LoVo (cell line): Measurements from ENCODE around the gene ANO6.
"Not testable (repeated sequence)": the region's sequence is repeated elsewhere in the genome, so short reads cannot be mapped to it uniquely, and the experiment has no call there.

Source experiments
- DNase-seq: peaks from one replicate; pipeline ENCODE4 v3.0.0-alpha.2; 2016; ENCODE audit warnings: low spot score

Gene ANO6

DNA sequence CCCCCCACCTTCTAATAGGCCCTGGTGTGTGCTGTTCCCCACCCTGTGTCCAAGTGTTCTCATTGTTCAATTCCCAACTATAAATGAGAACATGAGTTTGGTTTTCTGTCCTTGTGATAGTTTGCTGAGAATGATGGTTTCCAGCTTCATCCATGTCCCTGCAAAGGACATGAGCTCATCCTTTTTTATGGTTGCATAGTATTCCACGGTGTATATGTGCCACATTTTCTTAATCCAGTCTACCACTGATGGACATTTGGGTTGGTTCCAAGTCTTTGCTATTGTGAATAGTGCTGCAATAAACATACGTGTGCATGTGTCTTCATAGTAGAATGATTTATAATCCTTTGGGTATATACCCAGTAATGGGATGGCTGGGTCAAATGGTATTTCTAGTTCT lies 20.5 kb downstream of the ANO6 start:
- not testable (repeated sequence) for DNase-seq

DNA sequence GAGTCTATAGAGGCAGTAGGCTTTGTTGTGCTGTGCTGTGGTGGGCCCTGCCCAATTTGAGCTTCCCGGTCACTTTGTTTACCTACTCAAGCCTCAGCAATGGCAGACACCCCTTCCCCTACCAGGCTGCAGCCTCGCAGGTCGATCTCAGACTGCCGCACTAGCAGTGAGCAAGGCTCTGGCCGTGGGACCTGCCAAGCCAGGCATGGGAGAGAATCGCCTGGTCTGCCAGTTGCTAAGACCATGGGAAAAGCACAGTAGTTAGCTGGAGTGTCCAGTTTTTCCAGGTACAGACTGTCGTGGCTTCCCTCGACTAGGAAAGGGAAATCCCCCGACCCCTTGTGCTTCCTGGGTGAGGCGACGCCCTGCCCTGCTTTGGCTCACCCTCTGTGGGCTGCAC lies 26.3 kb downstream of the ANO6 start:
- no peak for DNase-seq

DNA sequence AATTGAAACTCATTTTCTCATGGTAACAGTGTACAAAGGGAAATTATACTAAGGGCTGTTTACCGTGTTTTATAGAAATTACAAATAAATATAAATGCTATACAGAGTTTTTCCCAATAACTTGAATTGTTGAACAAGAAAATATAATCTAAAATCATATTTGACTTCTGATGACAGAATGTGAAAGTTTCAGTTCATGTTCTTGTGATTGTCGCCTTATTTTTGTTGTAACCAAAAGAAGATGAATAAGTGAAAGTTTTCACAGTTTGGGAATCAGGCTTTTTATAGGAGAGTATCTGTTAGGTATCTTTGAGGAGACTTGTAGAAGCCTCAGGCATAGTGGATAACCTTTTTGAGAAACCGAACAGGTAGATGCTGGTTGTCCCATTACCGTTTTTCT lies 28.1 kb downstream of the ANO6 start:
- no peak for DNase-seq

DNA sequence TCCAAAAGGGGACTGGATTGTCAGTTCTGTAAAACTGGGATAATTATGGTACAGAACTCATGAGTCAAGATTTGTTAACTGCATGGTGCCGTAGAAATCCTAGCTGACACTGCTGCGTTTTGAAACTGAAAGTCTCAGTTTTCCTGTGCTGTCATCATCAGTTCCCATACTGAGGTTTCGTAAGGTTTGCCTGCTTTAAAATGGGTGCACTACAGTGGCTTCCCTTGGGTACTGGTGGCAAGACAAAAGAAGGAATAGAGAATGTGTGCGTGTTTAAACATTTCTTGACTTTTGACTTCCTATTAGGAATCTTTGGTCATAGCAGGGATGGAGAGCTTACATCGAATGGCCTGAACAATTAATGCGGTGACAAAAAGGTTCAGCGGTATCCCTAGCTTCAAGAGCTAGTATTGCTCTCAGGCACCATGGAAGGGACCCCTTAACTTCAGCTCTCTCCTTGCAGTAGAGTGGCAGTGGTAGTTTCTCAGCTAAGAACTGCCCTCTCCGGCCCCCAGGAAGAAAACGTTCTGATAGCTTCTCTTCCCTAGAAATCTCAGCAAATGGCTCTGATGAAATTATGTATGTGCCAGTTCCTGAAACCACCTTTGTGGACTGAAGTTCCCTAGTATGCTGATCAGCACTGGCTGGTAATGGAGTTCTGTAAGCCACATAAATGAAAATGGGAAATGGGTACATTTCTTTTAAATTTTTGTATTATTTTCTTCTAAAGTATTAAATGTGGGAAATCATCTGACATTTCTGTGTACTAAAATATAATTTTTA lies 28.9 kb downstream of the ANO6 start:
- DNase-seq, result no peak

DNA sequence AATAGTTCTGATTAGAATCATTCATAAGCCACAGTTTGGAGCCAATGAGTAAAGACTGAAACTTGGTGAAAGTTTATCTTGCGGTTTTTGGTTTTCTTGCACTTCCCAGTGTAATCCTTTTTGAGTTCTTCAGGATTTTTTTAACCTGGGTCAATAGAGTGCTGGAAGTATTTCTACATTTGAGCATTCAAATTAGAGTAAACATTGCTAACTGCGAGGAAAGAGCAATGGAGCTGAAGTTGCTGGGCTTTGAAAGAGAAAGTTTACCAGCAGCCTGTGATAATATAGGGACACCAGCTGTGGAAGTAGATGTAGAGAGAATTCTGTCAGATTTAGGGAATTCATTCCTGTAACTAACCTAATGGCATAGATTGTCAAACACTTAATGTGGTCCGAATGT lies 30.3 kb downstream of the ANO6 start:
- DNase-seq, result no peak

DNA sequence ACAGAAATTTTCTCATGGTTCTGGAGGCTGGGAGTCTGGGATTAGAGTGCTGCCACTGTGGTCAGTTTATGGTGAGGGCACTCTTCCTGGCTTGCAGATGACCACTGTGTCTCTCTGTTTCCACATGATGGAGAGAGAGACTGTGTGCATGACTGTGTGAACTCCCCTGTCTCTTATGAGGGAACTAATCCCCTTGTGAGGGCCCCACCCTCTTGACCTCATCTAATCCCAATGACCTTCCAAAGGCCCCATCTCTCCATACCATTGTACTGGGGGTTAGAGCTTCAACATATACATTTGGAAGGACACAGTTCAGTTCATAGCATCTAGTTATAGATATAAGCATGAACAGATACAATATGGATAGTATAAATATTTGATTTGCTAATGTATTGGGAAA lies 31.7 kb downstream of the ANO6 start:
- no peak for DNase-seq

DNA sequence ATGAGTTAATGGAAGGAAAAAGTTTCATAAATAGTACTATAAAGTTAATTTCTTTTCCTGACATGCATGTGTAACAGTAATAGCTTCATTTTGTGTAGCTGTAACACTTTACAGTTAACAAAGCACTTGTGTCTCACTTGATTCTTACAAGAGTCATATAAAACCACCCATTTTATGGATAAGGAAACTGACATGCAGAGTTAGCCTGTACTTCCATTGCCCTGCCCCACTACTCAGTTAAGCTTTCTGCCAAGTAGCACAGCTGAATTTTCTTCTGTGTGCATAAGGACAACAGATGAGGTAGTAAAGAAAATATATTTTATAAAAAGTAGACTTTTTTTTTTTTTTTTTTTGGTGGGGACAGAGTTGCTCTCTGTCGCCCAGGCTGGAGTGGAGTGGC lies 32.2 kb downstream of the ANO6 start:
- no peak for DNase-seq

DNA sequence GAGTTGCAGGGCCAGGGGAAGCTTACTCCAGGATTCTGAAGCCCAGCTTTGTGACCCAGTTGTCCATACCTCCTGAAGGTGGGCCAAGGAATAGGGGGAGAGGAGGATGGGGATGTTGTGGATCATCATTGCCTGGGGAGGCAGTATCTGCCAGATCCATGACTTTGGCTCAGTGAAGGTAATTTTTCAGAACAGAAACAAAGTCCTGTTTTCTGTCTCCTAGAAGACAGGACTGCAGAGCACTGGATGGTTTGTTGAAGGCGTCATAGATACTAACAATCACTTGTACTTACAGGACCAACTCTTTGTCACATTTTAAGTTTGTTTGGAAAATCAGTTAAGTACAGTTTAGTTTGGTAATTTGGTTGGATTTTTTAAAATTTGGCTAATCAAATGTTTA lies 38.4 kb downstream of the ANO6 start:
- no peak for DNase-seq

DNA sequence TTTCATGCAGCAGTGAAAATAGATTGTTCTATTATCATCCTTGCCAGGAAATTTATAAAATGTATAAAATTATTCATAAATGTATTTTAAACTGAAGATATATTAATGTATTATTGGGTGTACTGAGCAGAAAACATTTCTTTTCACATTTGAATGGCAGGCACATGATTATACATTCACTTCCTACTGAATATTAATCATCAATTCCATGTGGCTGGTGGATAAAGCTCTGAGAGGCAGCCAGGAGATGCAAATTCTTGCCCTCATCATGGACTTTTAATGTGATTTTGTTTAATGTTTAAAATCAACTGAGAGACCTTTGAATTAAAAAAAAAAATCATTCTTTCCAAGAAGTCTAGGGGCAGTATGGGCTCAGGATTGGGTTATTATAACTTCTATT lies 40.8 kb downstream of the ANO6 start:
- no peak for DNase-seq

DNA sequence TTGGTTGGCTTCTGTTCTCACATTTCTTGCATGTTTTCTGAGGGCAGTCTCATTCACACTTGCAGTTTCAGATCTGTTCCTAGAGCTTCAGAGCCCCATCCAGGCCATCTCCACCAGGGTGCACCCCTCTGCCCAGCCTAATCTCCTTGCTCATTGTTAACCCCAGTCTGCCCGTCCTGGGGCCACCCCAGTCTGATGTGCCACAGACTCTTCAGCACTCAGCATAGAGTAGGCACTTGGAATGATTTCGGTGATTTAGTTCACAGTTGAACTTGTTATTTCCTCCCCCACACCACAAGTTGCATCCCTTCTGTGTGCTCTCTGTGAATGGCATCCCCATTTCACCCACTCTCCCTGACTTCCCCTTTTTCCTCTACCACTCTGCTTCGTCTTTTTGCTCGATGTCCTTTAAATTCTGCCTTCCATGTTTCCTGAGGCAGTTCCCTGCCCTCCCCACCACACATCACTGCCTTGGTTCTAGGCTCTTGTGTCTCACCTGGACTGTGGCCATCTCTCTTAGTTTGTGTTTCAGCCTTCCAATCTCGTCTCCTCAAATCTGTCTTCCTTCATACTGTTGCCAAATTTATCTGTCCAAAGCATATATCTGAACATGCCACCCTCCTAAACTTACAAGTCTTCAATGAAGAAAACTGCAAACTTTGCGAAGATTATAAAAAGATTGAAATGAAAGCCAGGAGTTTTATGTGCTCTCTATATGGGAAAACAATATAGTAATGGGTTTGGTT lies 41.5 kb downstream of the ANO6 start:
- DNase-seq, result no peak

DNA sequence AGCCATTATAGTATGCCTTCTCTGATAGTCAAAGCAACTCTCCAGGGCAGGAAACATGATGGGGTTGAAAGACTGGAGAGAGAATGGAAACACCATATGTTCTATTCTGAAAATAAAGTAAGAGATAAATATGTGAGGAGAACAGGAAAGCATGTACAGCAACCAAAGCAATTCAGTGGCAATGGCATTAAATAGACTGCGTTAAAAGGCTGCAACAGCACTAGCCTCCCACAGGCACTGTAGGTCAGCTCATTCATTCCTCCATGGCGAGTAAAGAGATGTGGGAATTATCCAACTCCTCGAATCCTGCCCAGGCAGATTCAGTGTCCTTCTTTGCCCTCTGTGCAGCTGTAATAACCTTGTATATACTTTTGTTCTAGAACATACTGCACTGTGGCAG lies 43.8 kb downstream of the ANO6 start:
- DNase-seq, result no peak

DNA sequence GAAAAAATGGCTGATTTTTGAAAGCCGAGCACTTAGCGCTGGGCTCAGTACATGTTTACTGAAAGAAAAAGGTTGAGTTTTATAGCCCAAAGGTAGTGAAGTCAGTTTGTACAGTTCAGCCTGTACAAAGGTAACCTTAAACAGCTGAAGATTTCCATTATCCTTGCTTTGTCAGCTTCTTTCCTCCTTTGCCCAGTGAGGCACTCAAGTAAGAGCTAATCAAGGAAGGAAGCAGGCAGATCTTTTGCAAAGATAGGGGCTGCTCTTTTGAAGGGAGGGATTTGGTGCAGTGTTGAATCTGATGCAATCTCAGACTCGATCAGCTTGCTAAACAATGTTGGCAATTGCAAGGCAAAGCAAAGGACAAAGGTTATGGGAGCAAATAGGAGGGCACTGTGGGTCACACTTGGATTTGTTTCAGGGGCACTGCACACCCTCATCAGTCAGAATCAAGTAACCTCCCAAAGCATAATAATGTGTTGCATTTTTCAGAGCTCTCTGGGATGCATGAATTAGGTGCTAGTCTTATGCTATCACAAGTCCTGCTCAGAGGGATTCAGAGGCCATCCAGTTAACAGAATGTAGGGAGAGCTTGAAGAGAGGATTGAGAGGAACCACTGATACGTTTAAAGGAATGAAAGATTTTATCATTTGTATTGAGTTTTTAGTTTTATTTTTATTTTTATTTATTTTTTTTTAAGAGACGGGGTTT lies 44.4 kb downstream of the ANO6 start:
- peak; percentile 69 for DNase-seq

DNA sequence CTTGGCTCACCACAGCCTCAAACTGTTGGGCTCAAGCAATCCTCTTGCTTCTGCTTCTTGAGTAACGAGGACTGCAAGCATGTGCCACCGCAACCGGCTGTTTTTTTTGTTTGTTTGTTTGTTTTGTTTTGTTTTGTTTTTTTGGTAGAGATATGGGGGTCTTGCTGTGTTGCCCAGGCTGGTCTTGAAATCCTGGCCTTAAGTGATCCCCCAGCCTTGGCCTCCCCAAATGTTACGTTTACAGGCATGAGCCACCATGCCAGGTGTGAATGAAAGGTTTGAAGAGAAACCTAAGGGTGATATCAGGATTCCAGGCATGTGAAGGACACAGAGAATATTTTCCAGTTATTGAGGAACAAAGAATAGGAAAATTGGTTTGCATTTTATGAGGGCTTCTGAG lies 45.0 kb downstream of the ANO6 start:
- DNase-seq, result no peak

DNA sequence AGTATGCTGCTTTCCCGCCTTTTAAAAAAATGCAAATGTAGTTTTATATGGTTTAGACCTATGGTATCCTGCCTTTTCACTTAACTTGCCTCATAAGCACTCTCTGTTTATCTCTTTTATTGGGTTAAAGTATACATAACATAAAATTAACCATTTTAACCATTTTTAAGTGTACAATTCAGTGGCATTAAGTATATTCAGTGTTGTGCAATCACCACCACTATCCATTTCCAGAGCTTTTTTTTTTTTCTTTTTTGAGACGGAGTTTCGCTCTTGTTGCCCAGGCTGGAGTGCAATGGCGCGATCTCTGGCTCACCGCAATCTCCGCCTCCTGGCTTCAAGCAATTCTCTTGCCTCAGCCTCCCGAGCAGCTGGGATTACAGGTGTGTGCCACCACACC lies 46.3 kb downstream of the ANO6 start:
- DNase-seq, result not testable (repeated sequence)

DNA sequence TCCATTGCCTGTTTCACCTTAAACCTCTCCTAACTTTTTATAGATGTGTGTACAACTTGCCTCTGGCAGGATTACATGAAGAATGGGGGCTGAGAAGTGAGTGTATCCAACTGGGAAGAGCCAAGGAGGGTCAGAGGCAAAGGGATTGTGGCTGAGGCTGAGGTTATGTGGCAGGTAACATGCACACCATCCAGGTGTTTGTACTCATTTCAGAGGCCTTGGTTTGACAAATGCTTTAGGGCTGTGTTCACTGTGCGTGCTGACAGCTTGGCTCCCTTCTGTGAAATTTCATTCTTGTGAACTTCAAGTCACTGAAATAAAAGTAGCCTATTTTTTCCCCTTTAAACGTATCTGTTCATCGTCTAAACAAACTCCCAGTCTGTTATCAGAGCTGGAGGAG lies 47.7 kb downstream of the ANO6 start:
- no peak for DNase-seq

DNA sequence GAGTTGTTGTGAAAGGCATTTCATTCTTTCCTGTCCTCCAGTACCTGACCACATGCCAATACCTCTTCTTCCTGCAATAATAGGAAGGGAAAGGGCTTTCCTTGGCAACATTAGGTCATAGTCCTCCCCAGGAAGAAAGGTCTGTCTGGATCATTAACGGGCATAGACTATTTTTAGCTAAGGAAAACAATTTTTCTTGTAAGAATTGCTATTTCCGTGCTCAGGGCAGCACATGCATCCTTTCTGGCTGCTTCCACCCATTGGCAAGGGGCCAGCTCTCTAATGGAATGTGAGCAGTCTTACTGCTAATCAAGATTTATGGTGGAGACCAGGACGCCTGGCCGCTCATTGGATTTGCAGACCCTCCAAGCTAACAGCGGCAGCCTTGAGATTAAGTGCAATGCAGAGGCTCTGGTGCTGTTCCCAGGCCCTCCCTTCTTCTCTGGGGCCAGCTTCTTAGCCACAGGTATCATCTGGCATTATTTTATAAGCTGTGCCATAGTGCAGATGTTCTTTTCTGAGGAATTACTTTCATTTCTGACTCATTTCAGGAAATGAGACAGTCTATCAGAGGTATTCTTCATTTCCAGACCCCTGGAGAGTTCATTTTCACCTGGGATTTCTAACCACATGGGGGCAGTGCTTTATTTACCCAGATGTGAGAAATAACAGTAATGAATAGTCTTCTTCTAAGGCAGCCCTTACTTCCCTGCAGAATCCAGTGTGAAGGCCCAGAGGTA lies 52.9 kb downstream of the ANO6 start:
- DNase-seq, result peak; percentile 85

DNA sequence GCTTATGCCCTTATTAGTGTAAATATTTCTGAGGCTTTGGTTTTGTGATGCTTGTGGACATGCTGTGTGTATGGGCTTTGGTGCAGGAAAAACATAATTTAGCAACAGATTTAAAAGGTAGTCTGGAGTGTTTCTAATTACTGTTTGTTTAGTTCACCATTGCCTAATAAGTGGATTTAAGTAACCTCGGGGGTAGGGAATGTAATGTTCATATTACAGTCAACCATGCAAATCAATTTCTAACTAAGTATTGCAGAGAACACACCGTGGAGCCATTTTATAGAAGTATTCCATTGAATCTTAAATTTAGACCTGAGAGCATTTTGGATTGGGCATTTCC lies 53.5 kb downstream of the ANO6 start:
- DNase-seq, result no peak

DNA sequence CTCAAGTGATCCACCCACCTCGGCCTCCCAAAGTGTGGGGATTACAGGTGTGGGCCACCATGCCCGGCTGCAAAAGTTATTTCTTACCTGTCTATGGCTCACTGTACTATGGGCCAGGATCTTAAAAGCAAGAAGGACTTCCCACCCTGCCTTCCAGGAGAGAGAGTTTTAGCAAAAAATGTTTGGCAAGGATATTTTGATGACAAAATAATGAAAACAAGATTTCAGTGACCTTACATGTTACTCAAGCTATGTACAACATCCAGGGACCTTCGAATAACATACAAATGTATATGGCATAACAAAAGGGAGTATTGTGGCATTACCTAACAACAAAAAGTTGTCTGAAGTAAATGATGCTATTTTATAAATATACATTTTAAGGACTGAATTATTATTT lies 55.1 kb downstream of the ANO6 start:
- no peak for DNase-seq

DNA sequence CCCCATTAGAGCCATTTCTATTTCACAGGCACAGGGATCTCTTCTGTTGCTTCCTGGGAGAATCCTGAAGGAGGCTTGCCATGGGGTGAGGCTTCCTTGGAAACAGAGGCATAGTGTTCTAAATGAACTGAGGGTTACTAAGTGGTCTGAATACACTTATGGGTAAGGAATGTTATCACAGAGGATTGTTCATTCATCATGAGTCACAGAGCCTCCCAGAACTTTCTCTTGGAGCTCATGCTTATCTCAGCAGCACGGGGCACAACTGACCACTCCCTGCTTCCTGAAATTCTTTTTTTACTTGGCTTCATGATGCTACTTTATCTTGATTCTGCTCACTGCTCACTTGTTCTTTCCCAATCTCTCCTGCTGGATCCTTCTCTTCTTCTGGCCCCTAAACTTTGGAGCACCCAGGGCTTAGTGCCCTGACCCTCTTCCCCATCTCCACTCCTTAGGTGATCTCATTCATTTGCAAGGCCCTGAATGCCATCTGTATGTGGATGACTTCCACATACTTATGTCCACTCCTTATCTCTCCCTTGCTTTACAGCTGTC lies 57.9 kb downstream of the ANO6 start:
- peak; percentile 94 for DNase-seq

DNA sequence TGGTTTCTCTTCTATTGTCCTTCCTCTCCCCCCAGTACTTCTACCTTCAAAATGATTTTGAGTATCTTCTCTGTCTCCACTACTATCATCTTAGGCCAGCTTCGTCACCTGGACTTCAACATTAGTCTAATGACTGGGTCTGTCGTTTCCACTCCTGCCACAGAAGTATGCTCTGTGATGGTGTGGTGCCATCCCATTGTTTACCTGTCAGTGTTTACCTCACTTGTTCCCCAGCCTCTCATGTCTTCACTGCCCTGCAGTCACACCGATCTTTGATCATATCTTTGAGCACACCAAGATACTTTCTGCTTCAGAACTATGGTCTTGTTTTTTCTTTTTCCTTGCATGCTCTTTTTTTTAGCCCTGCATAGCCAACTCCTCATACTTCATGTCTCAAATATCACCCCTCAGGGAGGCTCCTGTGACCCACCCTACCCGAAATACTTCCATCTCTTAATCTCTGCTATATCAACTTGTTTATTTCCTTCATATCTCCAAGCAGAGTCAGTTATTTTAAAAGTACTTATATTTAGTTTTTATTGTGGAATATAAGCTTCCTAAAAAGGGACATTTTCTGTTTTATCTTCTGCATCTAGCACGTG lies 60.4 kb downstream of the ANO6 start:
- DNase-seq, result no peak

DNA sequence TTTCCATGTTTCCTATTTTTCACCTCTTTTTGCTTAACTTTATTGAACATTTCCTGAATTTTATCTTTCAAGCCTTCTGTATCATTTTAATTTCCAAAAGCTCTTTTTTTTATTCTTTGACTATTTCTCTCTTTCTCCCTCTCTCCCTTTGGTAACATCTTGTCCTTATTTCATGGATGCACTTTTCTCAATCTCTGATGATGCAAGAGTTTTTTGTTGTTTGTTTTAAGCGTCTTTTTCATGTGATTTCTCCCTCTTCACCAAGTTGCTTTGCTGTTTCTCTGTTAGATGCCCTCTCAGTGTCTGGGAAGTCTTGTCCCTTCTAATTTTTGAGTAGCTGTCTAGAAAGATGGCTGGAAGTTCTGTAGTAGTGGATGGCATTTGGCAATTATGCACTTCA lies 62.6 kb downstream of the ANO6 start:
- no peak for DNase-seq
